GM10248 (cell line): ENCODE results near the gene GJA8.
A peak's percentile ranks its signal among the peaks of the same experiment; 100 is the strongest.

Experiments
- CTCF ChIA-PET: fragments of 300-600 bp; sonication (Branson Sonifier 250); formaldehyde crosslinking; extraction: SDS; loops from one replicate; lab custom pipeline; 2021; ENCODE audit warnings: antibody characterized with exemption; lab: Yijun Ruan, JAX
- POLR2A ChIA-PET: fragments of 350-650 bp; sonication (Branson Sonifier 250); formaldehyde crosslinking; extraction: SDS; loops from one replicate; lab custom pipeline; 2020; ENCODE audit warnings: antibody characterized with exemption; lab: Yijun Ruan, JAX
- DNase-seq: peaks from one replicate; pipeline ENCODE4 v3.0.0; 2012; ENCODE audit errors: extremely low spot score
- CTCF ChIP-seq: IDR thresholded peaks from 2 replicates; pipeline ENCODE4 v1.5.1; 2012; ENCODE audit warnings: mild to moderate bottlenecking, low read depth; ENCODE audit errors: extremely low read depth, missing control alignments, control extremely low read depth

Gene GJA8

GRCh38 chr1:147890177-147890790 lies 12.3 kb upstream of the GJA8 start:
- peak; percentile 54 for DNase-seq
- ChIA-PET CTCF (interaction anchor here (1.3 to 6.4 kb wide), 2 partner anchors 13 to 47 kb away, joined by 3 to 76 read pairs; partner anchors contain the start of gene GJA8), POLR2A (no interaction called here)
- peak; percentile 78 for TF ChIP-seq CTCF

- ChIA-PET POLR2A (no interaction called here), CTCF (interaction anchor here (2.6 to 6.4 kb wide), 2 partner anchors 12 to 395 kb away, joined by 14 to 76 read pairs; partner anchors contain the start of gene GJA8)
Observed at GRCh38 chr1:147891088-147891487, 11.5 kb upstream of the GJA8 start.

GRCh38 chr1:147892216-147892615 lies 10.4 kb upstream of the GJA8 start:
- no peak for DNase-seq
- POLR2A ChIA-PET = no interaction called here
- TF ChIP-seq CTCF = peak; percentile 18
- CTCF ChIA-PET = interaction anchor here (0.8 to 6.4 kb wide), 36 partner anchors 8 to 624 kb away, joined by 3 to 76 read pairs (median 5); partner anchors contain the start of gene GJA8

More at GRCh38 chr1:147891088-147891487, 11.5 kb upstream of the GJA8 start:
- DNase-seq = no peak
- TF ChIP-seq CTCF = no peak

DNA sequence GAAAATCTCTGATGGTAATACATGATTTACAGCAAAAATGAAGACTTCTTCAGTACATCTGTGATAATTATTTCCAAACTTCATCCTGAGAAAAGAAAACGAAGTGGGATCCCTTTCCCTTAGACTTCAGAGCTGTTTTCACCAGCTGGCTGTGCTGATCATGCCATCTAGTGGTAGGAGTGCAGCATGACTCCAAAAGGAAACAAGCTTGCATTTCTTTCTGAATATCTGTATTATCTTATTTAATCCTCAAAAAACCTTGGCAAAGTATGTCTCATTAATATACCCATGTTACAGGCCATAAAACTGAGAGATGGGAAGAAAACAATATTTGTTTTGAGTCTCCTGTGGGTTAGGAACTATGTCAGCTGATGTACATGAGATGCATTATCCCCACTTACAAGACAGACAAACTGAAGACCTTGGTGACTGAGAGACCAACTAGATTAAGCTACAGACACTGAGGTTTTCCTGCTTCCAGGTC lies 9.8 kb upstream of the GJA8 start:
- ChIA-PET CTCF (interaction anchor here (0.8 to 6.4 kb wide), 46 partner anchors 8 to 624 kb away, joined by 3 to 76 read pairs (median 4); partner anchors contain the start of gene GJA8), POLR2A (no interaction called here)
- peak; percentile 96 for TF ChIP-seq CTCF
- DNase-seq = peak; percentile 54

DNA sequence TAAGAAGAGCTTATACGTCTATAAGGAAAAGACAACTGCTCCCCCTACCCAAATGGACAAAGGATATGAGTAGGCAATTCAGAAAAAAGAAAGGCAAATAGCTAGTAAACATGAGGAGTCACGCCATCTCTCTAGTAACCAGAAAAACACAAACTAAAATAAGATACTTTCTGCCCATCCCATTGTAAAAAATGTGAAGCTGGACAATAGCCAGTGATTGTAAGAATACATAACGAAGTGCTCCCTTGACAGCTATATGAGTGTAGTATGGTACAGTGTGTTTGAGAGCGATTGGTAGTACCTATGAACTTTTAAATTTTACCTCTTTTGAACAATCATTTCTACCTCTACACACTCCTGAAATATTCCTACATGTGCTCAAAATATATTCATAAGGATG lies 7.5 kb upstream of the GJA8 start:
- no peak for TF ChIP-seq CTCF
- ChIA-PET POLR2A (no interaction called here), CTCF (interaction anchor here (1.4 to 2.6 kb wide), 2 partner anchors 11 to 621 kb away, joined by 4 to 16 read pairs; no protein-coding TSS in a partner anchor)
- no peak for DNase-seq

- POLR2A ChIA-PET = no interaction called here
- CTCF ChIA-PET = interaction anchor here (2.6 kb wide), 1 partner anchor 9 kb away, joined by 16 read pairs; no protein-coding TSS in a partner anchor
- DNase-seq = no peak
- TF ChIP-seq CTCF = no peak
Observed at GRCh38 chr1:147897029-147897752, 5.4 kb upstream of the GJA8 start.
